Suppressor macrophage treated with lipopolysaccharide for 4 hours (primary cell): Measurements from ENCODE around the gene PMFBP1.
A peak's percentile ranks its signal among the peaks of the same experiment; 100 is the strongest.

ENCODE experiments used
- DNase-seq: peaks from one replicate; pipeline ENCODE4 v3.0.0-alpha.2; 2020

The PMFBP1 gene

GRCh38 chr16:72172105-72173034, at the start of gene PMFBP1:
Gene PMFBP1 (minus strand): TSS chr16:72172155. CDS start chr16:72171208, 947 bp downstream.
- DNase-seq: peak; percentile 98

- peak; percentile 45 for DNase-seq
Measured at GRCh38 chr16:72221630-72222024, 49.7 kb upstream of the PMFBP1 start.

GRCh38 chr16:72220875-72221629, 49.1 kb upstream of the PMFBP1 start:
- DNase-seq: no peak

GRCh38 chr16:72219282-72219681, 47.3 kb upstream of the PMFBP1 start:
- no peak for DNase-seq

GRCh38 chr16:72216767-72217166, 44.8 kb upstream of the PMFBP1 start:
- no peak for DNase-seq

- DNase-seq: no peak
Measured at GRCh38 chr16:72214821-72215220, 42.9 kb upstream of the PMFBP1 start.

- peak; percentile 9 for DNase-seq
Measured at GRCh38 chr16:72211110-72211509, 39.2 kb upstream of the PMFBP1 start.

GRCh38 chr16:72210555-72210954, 38.6 kb upstream of the PMFBP1 start:
- DNase-seq: peak; percentile 73

- DNase-seq: peak; percentile 15
Measured at GRCh38 chr16:72210072-72210471, 38.1 kb upstream of the PMFBP1 start.

- no peak for DNase-seq
Measured at GRCh38 chr16:72206299-72206698, 34.3 kb upstream of the PMFBP1 start.

GRCh38 chr16:72203401-72203800, 31.4 kb upstream of the PMFBP1 start:
- DNase-seq: peak; percentile 92

GRCh38 chr16:72202014-72202413, 30.1 kb upstream of the PMFBP1 start:
- no peak for DNase-seq

GRCh38 chr16:72201387-72201786, 29.4 kb upstream of the PMFBP1 start:
- DNase-seq: no peak

GRCh38 chr16:72199761-72200337, 27.9 kb upstream of the PMFBP1 start:
- DNase-seq: no peak

- no peak for DNase-seq
Measured at GRCh38 chr16:72198771-72199201, 26.8 kb upstream of the PMFBP1 start.

GRCh38 chr16:72198021-72198711, 26.2 kb upstream of the PMFBP1 start:
- peak; percentile 15 for DNase-seq

- no peak for DNase-seq
Measured at GRCh38 chr16:72197545-72197944, 25.6 kb upstream of the PMFBP1 start.

- DNase-seq: no peak
Measured at GRCh38 chr16:72195609-72196008, 23.7 kb upstream of the PMFBP1 start.

GRCh38 chr16:72191551-72191950, 19.6 kb upstream of the PMFBP1 start:
- no peak for DNase-seq

GRCh38 chr16:72189865-72190371, 18.0 kb upstream of the PMFBP1 start:
- DNase-seq: peak; percentile 77

GRCh38 chr16:72188541-72188940, 16.6 kb upstream of the PMFBP1 start:
- no peak for DNase-seq

- DNase-seq: no peak
Measured at GRCh38 chr16:72187551-72187950, 15.6 kb upstream of the PMFBP1 start.

GRCh38 chr16:72182976-72183375, 11.0 kb upstream of the PMFBP1 start:
- no peak for DNase-seq
